HG02610 (cell line): ENCODE data around the gene OR2M4.
"Not testable (repeated sequence)": the region's sequence is repeated elsewhere in the genome, so short reads cannot be mapped to it uniquely, and the experiment has no call there.

Experiments used
- ATAC-seq: cut with Tn5 transposase; IDR thresholded peaks from one replicate; pipeline ENCODE4 v1.9.1; 2021; ENCODE audit warnings: mild to moderate bottlenecking, moderate library complexity; ENCODE audit not compliant: unreplicated experiment

Gene OR2M4

DNA sequence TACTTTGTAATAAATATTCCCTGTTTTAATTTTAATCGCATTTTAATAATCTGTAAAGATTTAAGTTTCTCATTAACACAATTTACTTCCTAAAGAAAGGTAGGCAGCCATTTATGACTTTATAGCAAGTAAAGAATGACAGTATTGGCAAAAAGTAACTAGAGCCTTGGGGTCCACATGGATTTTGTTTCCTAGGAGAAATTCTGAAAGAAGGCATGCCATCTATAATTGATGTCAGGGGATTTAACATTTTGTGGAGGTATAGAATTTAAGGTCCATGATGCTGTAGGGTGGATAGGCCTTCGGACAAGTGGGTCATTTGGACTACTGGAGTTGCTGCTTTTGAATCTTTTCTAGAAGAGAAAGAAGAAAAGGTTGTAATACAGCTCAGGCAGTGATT lies at the start of gene OR2M4:
Gene OR2M4 (plus strand): TSS at position 301 of the 400 bp plus-strand sequence. CDS start 7,512 bp downstream, outside the sequence.
- ATAC-seq = no peak

GRCh38 chr1:248183996-248184395 lies 47.2 kb upstream of the OR2M4 start:
- ATAC-seq = no peak

DNA sequence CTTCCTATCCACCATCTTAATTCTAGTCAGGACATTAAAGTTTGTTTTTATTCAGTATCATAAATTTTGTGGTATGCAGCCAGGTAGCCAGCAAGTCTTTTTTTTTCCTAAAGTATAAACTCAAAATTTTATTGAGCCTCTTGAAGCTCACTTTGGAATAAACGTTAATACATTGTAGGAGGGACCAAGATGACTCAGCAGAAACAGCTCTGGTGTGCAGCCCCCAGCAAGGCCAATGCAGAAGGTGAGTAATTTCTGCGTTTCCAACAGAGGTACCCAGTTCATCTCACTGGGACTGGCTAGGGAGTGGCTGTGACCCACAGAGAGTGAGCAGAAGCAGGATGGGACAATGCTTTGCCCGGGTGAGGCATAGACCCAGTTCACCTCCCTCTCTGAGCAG lies 43.9 kb upstream of the OR2M4 start:
- ATAC-seq = no peak

- no peak for ATAC-seq
Measured at GRCh38 chr1:248189026-248189425, 42.2 kb upstream of the OR2M4 start.

DNA sequence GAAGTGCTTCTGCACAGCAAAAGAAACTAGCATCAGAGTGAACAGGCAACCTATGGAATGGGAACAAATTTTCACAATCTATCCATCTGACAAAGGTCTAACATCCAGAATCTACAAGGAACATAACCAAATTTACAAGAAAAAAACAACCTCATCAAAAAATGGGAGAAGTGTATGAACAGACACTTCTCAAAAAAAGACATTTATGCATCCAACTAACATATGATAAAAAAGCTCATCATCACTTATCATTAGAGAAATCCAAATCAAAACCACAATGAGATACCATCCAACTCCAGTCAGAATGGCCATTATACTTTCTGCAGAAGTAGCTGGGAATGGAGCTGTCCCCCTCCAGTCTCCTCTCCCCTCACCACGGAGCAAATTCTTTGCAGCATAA lies 37.1 kb upstream of the OR2M4 start:
- no peak for ATAC-seq

- ATAC-seq = no peak
Measured at GRCh38 chr1:248196965-248197364, 34.3 kb upstream of the OR2M4 start, which contains the start of gene OR2M3. OR2M3 (plus strand) TSS chr1:248197265; CDS start chr1:248203068, 5,803 bp downstream.

DNA sequence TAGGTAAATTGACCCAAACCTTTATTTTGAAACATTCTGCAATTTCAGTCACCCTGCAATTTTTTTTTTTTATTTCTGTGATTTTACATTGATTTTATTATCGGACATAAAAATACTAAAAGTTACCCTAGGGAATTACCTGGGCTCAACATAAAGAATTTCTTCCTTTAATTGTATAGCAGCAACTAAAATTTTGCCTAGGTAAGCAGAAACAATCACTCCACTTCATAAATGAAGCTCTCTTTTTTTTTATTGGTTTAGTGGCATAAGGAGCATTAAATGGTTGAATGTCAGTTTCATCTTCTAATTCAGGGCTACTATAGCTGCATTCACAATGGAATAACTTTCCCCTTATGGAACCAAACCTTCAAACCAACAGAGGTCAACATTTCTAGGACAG lies 15.3 kb upstream of the OR2M4 start:
- no peak for ATAC-seq

DNA sequence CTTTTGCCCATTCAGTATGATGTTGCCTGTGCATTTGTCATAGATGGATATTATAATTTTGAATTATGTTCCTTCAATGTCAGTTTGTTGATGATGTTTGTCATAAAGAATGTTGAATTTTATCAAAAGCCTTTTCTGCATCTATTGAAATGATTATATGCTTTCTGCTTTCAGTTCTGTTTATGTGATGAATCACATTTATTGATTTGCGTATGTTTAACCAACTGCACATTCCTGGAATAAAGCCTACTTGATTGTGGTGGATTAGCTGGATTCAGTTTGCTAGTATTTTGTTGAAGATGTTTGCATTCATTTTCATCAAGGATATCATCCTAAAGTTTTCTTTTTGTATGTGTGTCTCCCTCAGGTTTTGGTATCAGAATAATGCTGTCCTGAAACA lies 5.7 kb upstream of the OR2M4 start:
- no peak for ATAC-seq

DNA sequence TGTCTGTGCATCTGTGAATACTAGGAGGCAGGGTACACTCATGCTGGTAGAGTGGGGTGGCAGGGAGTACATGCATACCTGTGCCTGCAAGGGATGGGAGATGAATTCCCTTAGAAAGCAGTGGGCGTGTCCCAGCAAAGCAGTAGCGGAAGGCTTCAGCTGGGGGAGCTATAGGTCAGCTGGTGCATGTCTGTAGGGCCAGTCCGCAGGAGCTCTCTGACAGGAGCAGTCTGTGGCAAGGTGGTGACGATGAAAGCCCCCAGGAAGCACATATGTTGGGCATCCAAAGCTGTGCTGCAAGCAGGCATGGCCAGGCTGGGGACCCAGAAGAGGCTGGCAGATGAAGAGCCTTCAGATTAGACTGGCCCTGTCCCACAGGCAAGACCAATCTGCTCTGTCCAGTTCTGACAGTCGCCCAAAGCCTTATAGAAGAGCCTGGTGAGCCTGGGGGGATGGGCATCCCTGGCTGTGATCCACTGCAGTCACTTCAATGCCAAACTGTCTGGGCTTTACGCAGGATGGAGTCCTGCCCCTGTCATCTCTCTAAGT lies 1.8 kb upstream of the OR2M4 start:
- ATAC-seq = no peak

GRCh38 chr1:248239478-248239877 lies 8.3 kb downstream of the OR2M4 start:
- ATAC-seq = no peak

- ATAC-seq = peak; percentile 81
Measured at GRCh38 chr1:248243204-248243603, 12.0 kb downstream of the OR2M4 start.

DNA sequence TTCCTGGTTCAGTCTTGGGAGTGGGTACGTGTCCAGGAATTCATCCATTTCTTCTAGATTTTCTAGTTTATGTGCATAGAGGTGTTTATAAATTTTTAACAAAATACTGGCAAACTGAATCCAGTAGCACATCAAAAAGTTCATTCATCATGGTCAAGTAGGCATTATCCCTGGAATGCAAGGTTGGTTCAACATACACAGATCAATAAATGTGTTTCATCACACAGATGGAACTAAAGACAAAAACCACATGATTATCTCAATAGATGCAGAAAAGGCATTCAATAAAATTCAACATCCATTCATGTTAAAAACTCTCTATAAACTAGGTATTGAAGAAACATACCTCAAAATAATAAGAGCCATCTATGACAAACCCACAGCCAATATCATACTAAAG lies 28.1 kb downstream of the OR2M4 start:
- ATAC-seq = not testable (repeated sequence)

DNA sequence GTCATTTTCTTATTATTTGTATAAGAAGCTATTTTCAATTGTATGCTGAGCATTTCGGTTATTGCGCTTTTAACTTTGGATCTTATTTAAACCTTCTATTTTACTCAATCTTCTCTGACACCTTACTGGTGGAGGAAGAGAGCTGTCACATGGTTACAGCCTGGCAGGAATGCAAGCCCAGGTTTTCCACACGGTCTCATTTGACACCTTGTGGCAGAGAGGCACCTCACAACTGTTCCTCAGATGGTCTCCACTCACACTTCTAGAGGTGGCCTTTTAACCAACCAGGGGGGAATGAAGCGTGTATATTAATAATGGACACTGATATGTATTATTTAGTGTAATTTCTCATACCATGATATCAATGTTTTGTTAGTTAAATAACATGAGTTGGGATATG lies 37.0 kb downstream of the OR2M4 start:
- no peak for ATAC-seq

- ATAC-seq = not testable (repeated sequence)
Measured at GRCh38 chr1:248273225-248273624, 42.0 kb downstream of the OR2M4 start.

GRCh38 chr1:248277876-248278275 lies 46.7 kb downstream of the OR2M4 start, which contains the start of gene OR2T33:
OR2T33 (minus strand) TSS chr1:248277976; CDS start chr1:248273814, 4,162 bp downstream.
- no peak for ATAC-seq

GRCh38 chr1:248288391-248288790 lies 57.2 kb downstream of the OR2M4 start:
- no peak for ATAC-seq
